Ishikawa (cell line): ENCODE results near the gene CHCHD3.

Experiments
- CEBPB ChIP-seq: IDR thresholded peaks from 2 replicates; pipeline ENCODE4 v1.6.1; 2012
- RAD21 ChIP-seq: IDR thresholded peaks from 2 replicates; pipeline ENCODE4 v1.6.1; 2012; ENCODE audit warnings: low read depth

DNA sequence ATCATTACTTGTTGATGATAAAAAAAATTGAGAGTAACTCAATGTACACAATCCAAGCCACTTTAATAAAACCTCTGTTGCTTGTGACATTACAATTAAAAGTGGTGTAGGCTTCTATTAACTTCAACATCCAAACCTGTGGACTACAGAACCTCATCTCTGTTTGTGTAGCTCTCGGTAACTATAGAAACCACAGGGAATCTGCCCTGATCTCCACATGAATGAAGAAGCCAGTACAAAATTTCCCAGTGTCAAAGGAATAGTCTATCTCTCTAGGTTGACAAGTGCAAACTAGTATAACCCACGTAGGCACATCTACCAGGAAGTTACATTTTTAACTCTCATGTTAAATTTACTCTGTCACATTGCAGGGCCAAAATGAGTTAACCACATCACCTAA, 204.3 kb downstream of the CHCHD3 start:
- TF ChIP-seq CEBPB (no peak), RAD21 (no peak)
